Measurements from ENCODE around the gene LUZP1.

- TF ChIP-seq POLR2A (IDR thresholded peaks at IDR 0.05) = no peak
- TF ChIP-seq, protein P1, sequence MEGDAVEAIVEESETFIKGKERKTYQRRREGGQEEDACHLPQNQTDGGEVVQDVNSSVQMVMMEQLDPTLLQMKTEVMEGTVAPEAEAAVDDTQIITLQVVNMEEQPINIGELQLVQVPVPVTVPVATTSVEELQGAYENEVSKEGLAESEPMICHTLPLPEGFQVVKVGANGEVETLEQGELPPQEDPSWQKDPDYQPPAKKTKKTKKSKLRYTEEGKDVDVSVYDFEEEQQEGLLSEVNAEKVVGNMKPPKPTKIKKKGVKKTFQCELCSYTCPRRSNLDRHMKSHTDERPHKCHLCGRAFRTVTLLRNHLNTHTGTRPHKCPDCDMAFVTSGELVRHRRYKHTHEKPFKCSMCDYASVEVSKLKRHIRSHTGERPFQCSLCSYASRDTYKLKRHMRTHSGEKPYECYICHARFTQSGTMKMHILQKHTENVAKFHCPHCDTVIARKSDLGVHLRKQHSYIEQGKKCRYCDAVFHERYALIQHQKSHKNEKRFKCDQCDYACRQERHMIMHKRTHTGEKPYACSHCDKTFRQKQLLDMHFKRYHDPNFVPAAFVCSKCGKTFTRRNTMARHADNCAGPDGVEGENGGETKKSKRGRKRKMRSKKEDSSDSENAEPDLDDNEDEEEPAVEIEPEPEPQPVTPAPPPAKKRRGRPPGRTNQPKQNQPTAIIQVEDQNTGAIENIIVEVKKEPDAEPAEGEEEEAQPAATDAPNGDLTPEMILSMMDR (IDR thresholded peaks at IDR 0.05) = no peak
Observed at GRCh38 chr1:23178950-23179349, 10.3 kb upstream of the LUZP1 start.
